Sigmoid colon (tissue), 4 donors: ENCODE data around the gene PER3.

ENCODE experiments used
- CTCF ChIP-seq, 4 experiments: fragments of 450-650 bp in 3 of 4; fragments of 200-600 bp in 1 of 4; IDR thresholded peaks; one replicate each; pipeline ENCODE4 v1.5.1; 2016 to 2019; ENCODE audit warnings: antibody characterized with exemption in 4 of 4, mild to moderate bottlenecking in 3 of 4, moderate library complexity in 2 of 4
- EP300 ChIP-seq, 4 donors: sonication (generic); formaldehyde crosslinking; IDR thresholded peaks; one replicate each; pipeline ENCODE4 v1.6.1; 2017; ENCODE audit warnings: antibody characterized with exemption in 4 of 4

- TF ChIP-seq EP300 (IDR thresholded peaks at IDR 0.05) (no peak), CTCF (IDR thresholded peaks at IDR 0.05) (no peak)
These were observed 21.4 kb downstream of the PER3 start for GRCh38 chr1:7805460-7805859.
